Type B pancreatic cell (in vitro differentiated cells): ENCODE data around the gene CHADL. TPM values are rescaled to one million over a fixed set of nuclear protein-coding genes. Genes with fewer than 3 reads are reported as not detected.
A peak's percentile ranks its signal among the peaks of the same experiment; 100 is the strongest.

ENCODE experiments used
- DNase-seq: peaks from one replicate; pipeline ENCODE4 v3.0.0; 2021; ENCODE audit warnings: mixed read lengths; ENCODE audit not compliant: unreplicated experiment; ENCODE audit errors: extremely low spot score
- H3K27ac Mint-ChIP-seq: 2 replicates; pipeline ENCODE4 v1.8.0; 2021; ENCODE audit warnings: mild to moderate bottlenecking, mixed read lengths
- H3K27me3 Mint-ChIP-seq: 2 replicates; pipeline ENCODE4 v1.8.0; 2021; ENCODE audit warnings: mixed read lengths
- H3K36me3 Mint-ChIP-seq: 2 replicates; pipeline ENCODE4 v1.8.0; 2021; ENCODE audit warnings: mixed read lengths
- H3K4me1 Mint-ChIP-seq: one replicate; pipeline ENCODE4 v1.8.0; 2021; ENCODE audit warnings: mixed read lengths; ENCODE audit not compliant: unreplicated experiment
- H3K4me3 Mint-ChIP-seq: 2 replicates; pipeline ENCODE4 v1.8.0; 2021; ENCODE audit warnings: mild to moderate bottlenecking, mixed read lengths
- H3K9me3 Mint-ChIP-seq: 2 replicates; pipeline ENCODE4 v1.8.0; 2021; ENCODE audit warnings: mixed read lengths
- total RNA-seq: library from RNA; stranded (reverse); gene quantifications from 2 replicates; pipeline ENCODE4 v1.2.1, GENCODE V29; 2021; ENCODE audit warnings: low replicate concordance
- TF ChIP-seq, protein P1 (sequence below): fragments of 200-600 bp; sonication (generic); conservative IDR thresholded peaks from 2 replicates; pipeline ENCODE4 v1.5.0; 2021; ENCODE audit warnings: antibody characterized with exemption, mild to moderate bottlenecking

Gene CHADL
- total RNA-seq, 1 donor from 2014 or later = 1.1 TPM

DNA sequence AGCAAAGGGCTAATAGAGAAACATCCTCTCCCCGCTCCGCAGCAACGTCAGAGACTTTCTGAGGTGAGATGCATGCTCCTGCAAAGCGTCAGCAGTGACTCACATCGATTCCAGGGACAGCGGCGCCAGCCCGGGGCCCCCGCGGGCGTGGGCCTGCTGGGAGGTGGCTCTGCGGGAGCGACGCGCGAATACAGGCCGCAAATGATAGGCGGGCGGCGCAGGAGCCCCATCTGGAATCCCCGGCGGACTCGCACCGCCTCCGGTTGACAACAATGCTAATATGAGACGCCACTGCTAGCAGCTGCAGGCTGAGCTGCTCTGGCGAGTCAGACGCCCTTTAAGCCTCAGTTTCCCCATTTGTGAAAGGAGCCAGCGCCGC, 44.7 kb upstream of the CHADL start:
- Mint-ChIP-seq H3K4me3 (peak overlapping the region; percentile 98), H3K36me3 (peaks cover 8% of the 10 kb centered on the region)
- no peak for DNase-seq

DNA sequence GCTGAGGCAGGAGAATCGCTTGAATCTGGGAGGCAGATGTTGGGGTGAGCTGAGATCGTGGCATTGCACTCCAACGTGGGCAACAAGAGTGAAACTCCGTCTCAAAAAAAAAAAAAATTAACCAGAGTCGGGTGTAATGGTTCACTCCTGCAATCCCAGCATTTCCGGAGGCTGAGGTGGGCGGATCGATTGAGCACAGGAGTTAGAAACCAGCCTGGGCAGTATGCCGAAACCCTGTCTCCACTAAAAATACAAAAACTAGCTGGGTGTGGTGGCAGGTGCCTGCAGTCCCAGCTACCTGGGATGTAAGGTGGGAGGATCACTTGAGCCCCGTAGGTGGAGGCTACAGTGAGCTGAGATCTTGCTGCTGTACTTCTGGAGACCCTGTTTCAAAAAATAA, 43.7 kb upstream of the CHADL start:
- peak overlapping the region; percentile 98 for H3K4me3 Mint-ChIP-seq
- H3K9me3 Mint-ChIP-seq = no peaks in the 10 kb centered on the region
- no peaks in the 10 kb centered on the region for H3K27me3 Mint-ChIP-seq
- peaks cover 8% of the 10 kb centered on the region for H3K36me3 Mint-ChIP-seq
- peak overlapping the region; percentile 98 for H3K27ac Mint-ChIP-seq
- H3K4me1 Mint-ChIP-seq = peaks cover 19% of the 10 kb centered on the region
- TF ChIP-seq, protein P1, sequence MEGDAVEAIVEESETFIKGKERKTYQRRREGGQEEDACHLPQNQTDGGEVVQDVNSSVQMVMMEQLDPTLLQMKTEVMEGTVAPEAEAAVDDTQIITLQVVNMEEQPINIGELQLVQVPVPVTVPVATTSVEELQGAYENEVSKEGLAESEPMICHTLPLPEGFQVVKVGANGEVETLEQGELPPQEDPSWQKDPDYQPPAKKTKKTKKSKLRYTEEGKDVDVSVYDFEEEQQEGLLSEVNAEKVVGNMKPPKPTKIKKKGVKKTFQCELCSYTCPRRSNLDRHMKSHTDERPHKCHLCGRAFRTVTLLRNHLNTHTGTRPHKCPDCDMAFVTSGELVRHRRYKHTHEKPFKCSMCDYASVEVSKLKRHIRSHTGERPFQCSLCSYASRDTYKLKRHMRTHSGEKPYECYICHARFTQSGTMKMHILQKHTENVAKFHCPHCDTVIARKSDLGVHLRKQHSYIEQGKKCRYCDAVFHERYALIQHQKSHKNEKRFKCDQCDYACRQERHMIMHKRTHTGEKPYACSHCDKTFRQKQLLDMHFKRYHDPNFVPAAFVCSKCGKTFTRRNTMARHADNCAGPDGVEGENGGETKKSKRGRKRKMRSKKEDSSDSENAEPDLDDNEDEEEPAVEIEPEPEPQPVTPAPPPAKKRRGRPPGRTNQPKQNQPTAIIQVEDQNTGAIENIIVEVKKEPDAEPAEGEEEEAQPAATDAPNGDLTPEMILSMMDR = no peak
- DNase-seq = no peak

More for the DNA sequence above, 44.7 kb upstream of the CHADL start:
- H3K27me3 Mint-ChIP-seq = no peaks in the 10 kb centered on the region
- no peaks in the 10 kb centered on the region for H3K9me3 Mint-ChIP-seq
- peak overlapping the region; percentile 98 for H3K27ac Mint-ChIP-seq
- peaks cover 19% of the 10 kb centered on the region for H3K4me1 Mint-ChIP-seq
- TF ChIP-seq, protein P1 = no peak

DNA sequence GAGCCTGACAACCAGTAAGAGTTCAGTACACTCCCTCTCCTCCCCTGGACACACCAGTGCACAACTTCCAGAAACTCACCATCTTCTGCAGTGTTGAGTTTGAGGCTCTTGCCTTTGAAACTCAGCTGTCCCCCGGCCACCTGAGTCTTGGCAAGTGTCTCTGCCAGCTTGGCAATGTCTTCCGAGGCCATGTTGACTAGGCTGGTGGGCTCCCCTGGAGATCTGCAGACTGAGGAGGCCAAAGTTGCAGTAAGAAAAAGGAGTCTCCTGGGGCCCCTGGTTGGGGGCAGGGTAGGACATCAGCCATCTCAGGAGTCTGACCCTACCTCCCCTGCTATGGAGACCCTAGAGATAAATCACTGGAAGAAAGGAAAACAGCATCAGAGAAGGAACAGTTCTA, 40.1 kb upstream of the CHADL start:
- DNase-seq = no peak
- no peak overlapping the region for H3K4me3 Mint-ChIP-seq
- H3K9me3 Mint-ChIP-seq = no peaks in the 10 kb centered on the region
- H3K27ac Mint-ChIP-seq = peak overlapping the region; percentile 72
- H3K4me1 Mint-ChIP-seq = no peaks in the 10 kb centered on the region
- peaks cover 18% of the 10 kb centered on the region for H3K36me3 Mint-ChIP-seq
- no peaks in the 10 kb centered on the region for H3K27me3 Mint-ChIP-seq
- TF ChIP-seq, protein P1 = no peak

DNA sequence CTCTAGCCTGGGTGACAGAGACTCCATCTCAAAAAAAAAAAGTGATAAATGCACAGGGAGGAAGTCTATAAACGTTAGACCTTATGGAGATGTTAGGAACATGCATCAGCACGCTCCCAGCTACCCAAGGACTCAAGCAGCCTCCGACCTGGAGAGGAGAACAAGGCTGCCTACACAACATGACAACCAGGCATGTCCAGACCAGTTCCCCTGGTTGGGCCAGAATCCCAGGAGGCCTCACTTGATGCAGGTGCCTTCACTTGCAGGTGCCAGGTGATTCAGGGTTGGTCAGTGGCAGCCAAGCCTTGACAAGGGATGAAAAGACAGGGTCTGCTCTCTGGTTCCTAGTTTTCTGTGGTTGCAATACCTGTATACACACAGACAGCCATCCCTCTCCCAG, 39.3 kb upstream of the CHADL start:
- no peak overlapping the region for H3K4me3 Mint-ChIP-seq
- peak overlapping the region; percentile 72 for H3K27ac Mint-ChIP-seq
- H3K9me3 Mint-ChIP-seq = no peaks in the 10 kb centered on the region
- H3K27me3 Mint-ChIP-seq = no peaks in the 10 kb centered on the region
- peaks cover 21% of the 10 kb centered on the region for H3K36me3 Mint-ChIP-seq
- TF ChIP-seq, protein P1 = no peak
- no peak for DNase-seq
- no peaks in the 10 kb centered on the region for H3K4me1 Mint-ChIP-seq

DNA sequence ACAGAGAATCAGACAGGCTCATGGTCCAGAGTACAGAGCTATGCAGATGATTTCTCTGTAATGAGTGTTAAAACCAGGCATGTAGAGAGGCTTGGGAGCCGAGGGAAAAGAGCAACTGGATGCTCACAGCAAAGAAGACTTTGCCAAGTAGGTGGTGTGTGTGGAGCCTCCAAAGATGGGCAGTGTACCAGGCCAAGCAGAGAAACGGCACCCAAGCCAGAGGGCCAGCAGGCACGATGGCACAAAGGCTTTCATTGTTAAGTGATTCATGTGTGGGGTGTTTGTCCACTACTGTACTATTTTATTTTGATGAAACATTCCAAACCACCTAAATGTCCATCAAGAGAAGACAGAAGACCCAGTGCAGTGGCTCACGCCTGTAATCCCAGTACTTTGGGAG, 34.1 kb upstream of the CHADL start:
- DNase-seq = no peak
- Mint-ChIP-seq H3K9me3 (no peaks in the 10 kb centered on the region), H3K27ac (no peak overlapping the region), H3K4me3 (no peak overlapping the region), H3K36me3 (peaks cover 25% of the 10 kb centered on the region), H3K27me3 (no peaks in the 10 kb centered on the region), H3K4me1 (no peaks in the 10 kb centered on the region)
- TF ChIP-seq, protein P1 = no peak

DNA sequence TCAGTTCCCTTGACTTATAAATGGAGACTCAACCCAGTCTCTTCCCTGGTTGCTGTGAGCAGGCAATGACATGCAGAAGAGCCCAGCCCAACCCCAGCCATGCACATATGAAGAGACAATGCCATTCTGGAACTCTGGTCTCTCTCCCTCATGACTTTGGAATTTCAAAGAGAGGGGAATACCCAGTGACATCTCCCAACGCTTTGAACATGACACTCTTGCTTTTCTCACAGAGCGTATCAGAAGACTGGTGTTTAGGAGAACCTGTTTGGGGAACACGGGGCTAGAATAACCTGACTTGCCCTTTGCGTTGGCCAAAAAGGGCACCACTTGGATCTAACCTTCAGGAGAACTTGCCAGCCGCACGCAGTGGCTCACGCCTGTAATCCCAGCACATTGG, 32.4 kb upstream of the CHADL start:
- no peak for DNase-seq
- Mint-ChIP-seq H3K9me3 (no peaks in the 10 kb centered on the region), H3K4me1 (no peaks in the 10 kb centered on the region), H3K27me3 (no peaks in the 10 kb centered on the region), H3K27ac (no peak overlapping the region), H3K36me3 (peaks cover 25% of the 10 kb centered on the region), H3K4me3 (no peak overlapping the region)
- TF ChIP-seq, protein P1 = no peak
